ENCODE measurements around the gene SEMA4D.
A peak's percentile ranks its signal among the peaks of the same experiment; 100 is the strongest.
"Not testable (repeated sequence)": the region's sequence is repeated elsewhere in the genome, so short reads cannot be mapped to it uniquely, and the experiment has no call there.

Gene SEMA4D

GRCh38 chr9:89488131-89488530, 9.8 kb downstream of the SEMA4D start:
- no peaks in the 10 kb centered on the region for H3K27me3 Mint-ChIP-seq (ENCODE audit: low read depth)
- no peaks in the 10 kb centered on the region for H3K9me3 Mint-ChIP-seq
- peaks cover 44% of the 10 kb centered on the region for H3K36me3 Mint-ChIP-seq (ENCODE audit: low read depth)
- H3K4me1 Mint-ChIP-seq (ENCODE audit: low read depth) = peaks cover 81% of the 10 kb centered on the region
- H3K4me3 Mint-ChIP-seq = no peak overlapping the region
- no peak overlapping the region for H3K27ac Mint-ChIP-seq

- H3K36me3 Mint-ChIP-seq (ENCODE audit: low read depth) = peaks cover 38% of the 10 kb centered on the region
Measured at GRCh38 chr9:89486681-89487080, 11.2 kb downstream of the SEMA4D start.

GRCh38 chr9:89484475-89485404, 13.2 kb downstream of the SEMA4D start:
- Mint-ChIP-seq H3K36me3 (ENCODE audit: low read depth) (peaks cover 38% of the 10 kb centered on the region), H3K4me1 (ENCODE audit: low read depth) (peaks cover 76% of the 10 kb centered on the region), H3K27ac (peak overlapping the region; percentile 73), H3K9me3 (no peaks in the 10 kb centered on the region), H3K4me3 (peak overlapping the region; percentile 78), H3K27me3 (ENCODE audit: low read depth) (no peaks in the 10 kb centered on the region)

More at GRCh38 chr9:89486681-89487080, 11.2 kb downstream of the SEMA4D start:
- Mint-ChIP-seq H3K4me3 (no peak overlapping the region), H3K27me3 (ENCODE audit: low read depth) (no peaks in the 10 kb centered on the region), H3K4me1 (ENCODE audit: low read depth) (peaks cover 82% of the 10 kb centered on the region), H3K27ac (peak overlapping the region; percentile 62), H3K9me3 (no peaks in the 10 kb centered on the region)

GRCh38 chr9:89483592-89484474, 14.1 kb downstream of the SEMA4D start:
- no peaks in the 10 kb centered on the region for H3K27me3 Mint-ChIP-seq (ENCODE audit: low read depth)
- peak overlapping the region; percentile 80 for H3K4me3 Mint-ChIP-seq
- peaks cover 8% of the 10 kb centered on the region for H3K9me3 Mint-ChIP-seq
- peak overlapping the region; percentile 73 for H3K27ac Mint-ChIP-seq
- peaks cover 40% of the 10 kb centered on the region for H3K36me3 Mint-ChIP-seq (ENCODE audit: low read depth)
- H3K4me1 Mint-ChIP-seq (ENCODE audit: low read depth) = peaks cover 76% of the 10 kb centered on the region

GRCh38 chr9:89482901-89483361, 15.0 kb downstream of the SEMA4D start:
- Mint-ChIP-seq H3K4me1 (ENCODE audit: low read depth) (peaks cover 80% of the 10 kb centered on the region), H3K36me3 (ENCODE audit: low read depth) (peaks cover 43% of the 10 kb centered on the region)

GRCh38 chr9:89482056-89482851, 15.7 kb downstream of the SEMA4D start:
- H3K27ac Mint-ChIP-seq = peak overlapping the region; percentile 91
- H3K9me3 Mint-ChIP-seq = peaks cover 8% of the 10 kb centered on the region
- peak overlapping the region; percentile 80 for H3K4me3 Mint-ChIP-seq
- H3K27me3 Mint-ChIP-seq (ENCODE audit: low read depth) = no peaks in the 10 kb centered on the region
- peaks cover 80% of the 10 kb centered on the region for H3K4me1 Mint-ChIP-seq (ENCODE audit: low read depth)
- peaks cover 49% of the 10 kb centered on the region for H3K36me3 Mint-ChIP-seq (ENCODE audit: low read depth)

More at GRCh38 chr9:89482901-89483361, 15.0 kb downstream of the SEMA4D start:
- Mint-ChIP-seq H3K27ac (peak overlapping the region; percentile 91), H3K9me3 (peaks cover 8% of the 10 kb centered on the region), H3K4me3 (peak overlapping the region; percentile 80), H3K27me3 (ENCODE audit: low read depth) (no peaks in the 10 kb centered on the region)

- Mint-ChIP-seq H3K27me3 (ENCODE audit: low read depth) (no peaks in the 10 kb centered on the region), H3K36me3 (ENCODE audit: low read depth) (peaks cover 54% of the 10 kb centered on the region), H3K4me3 (peak overlapping the region; percentile 80), H3K27ac (peak overlapping the region; percentile 91), H3K4me1 (ENCODE audit: low read depth) (peaks cover 82% of the 10 kb centered on the region), H3K9me3 (peaks cover 8% of the 10 kb centered on the region)
Measured at GRCh38 chr9:89481538-89481915, 16.4 kb downstream of the SEMA4D start.

GRCh38 chr9:89480825-89481537, 16.9 kb downstream of the SEMA4D start:
- Mint-ChIP-seq H3K4me3 (peak overlapping the region; percentile 80), H3K36me3 (ENCODE audit: low read depth) (peaks cover 55% of the 10 kb centered on the region), H3K4me1 (ENCODE audit: low read depth) (peaks cover 82% of the 10 kb centered on the region), H3K27ac (peak overlapping the region; percentile 91), H3K9me3 (peaks cover 8% of the 10 kb centered on the region), H3K27me3 (ENCODE audit: low read depth) (no peaks in the 10 kb centered on the region)

- H3K9me3 Mint-ChIP-seq; H3K27ac Mint-ChIP-seq; H3K27me3 Mint-ChIP-seq (ENCODE audit: low read depth); H3K4me3 Mint-ChIP-seq: not testable (repeated sequence)
- Mint-ChIP-seq H3K36me3 (ENCODE audit: low read depth) (peaks cover 58% of the 10 kb centered on the region), H3K4me1 (ENCODE audit: low read depth) (peaks cover 84% of the 10 kb centered on the region)
Measured at GRCh38 chr9:89480372-89480771, 17.5 kb downstream of the SEMA4D start.

- peak overlapping the region; percentile 82 for H3K4me3 Mint-ChIP-seq
- H3K27me3 Mint-ChIP-seq (ENCODE audit: low read depth); H3K9me3 Mint-ChIP-seq: not testable (repeated sequence)
- H3K36me3 Mint-ChIP-seq (ENCODE audit: low read depth) = peaks cover 57% of the 10 kb centered on the region
- H3K4me1 Mint-ChIP-seq (ENCODE audit: low read depth) = peaks cover 77% of the 10 kb centered on the region
- H3K27ac Mint-ChIP-seq = peak overlapping the region; percentile 95
Measured at GRCh38 chr9:89479669-89480011, 18.3 kb downstream of the SEMA4D start.

- Mint-ChIP-seq H3K36me3 (ENCODE audit: low read depth) (peaks cover 54% of the 10 kb centered on the region), H3K4me3 (peak overlapping the region; percentile 82), H3K27me3 (ENCODE audit: low read depth) (no peaks in the 10 kb centered on the region), H3K27ac (peak overlapping the region; percentile 95), H3K4me1 (ENCODE audit: low read depth) (peaks cover 78% of the 10 kb centered on the region), H3K9me3 (peaks cover 8% of the 10 kb centered on the region)
Measured at GRCh38 chr9:89478821-89479668, 18.9 kb downstream of the SEMA4D start.

GRCh38 chr9:89477811-89478630, 19.9 kb downstream of the SEMA4D start:
- no peaks in the 10 kb centered on the region for H3K27me3 Mint-ChIP-seq (ENCODE audit: low read depth)
- peak overlapping the region; percentile 95 for H3K27ac Mint-ChIP-seq
- peaks cover 8% of the 10 kb centered on the region for H3K9me3 Mint-ChIP-seq
- H3K36me3 Mint-ChIP-seq (ENCODE audit: low read depth) = peaks cover 59% of the 10 kb centered on the region
- H3K4me3 Mint-ChIP-seq = peak overlapping the region; percentile 82
- H3K4me1 Mint-ChIP-seq (ENCODE audit: low read depth) = peaks cover 80% of the 10 kb centered on the region

Measured in T-helper 1 cell treated with Interleukin-12 subunit alpha and Interleukin-12 subunit beta and Interleukin-4 antibody, amounts not matched to agents 30 μg/mL and 1 μg/mL, for 36 hours (primary cell).